ENCODE measurements around the gene FEM1B. TPM values are rescaled to one million over a fixed set of nuclear protein-coding genes. Genes with fewer than 3 reads are reported as not detected.

Gene FEM1B
- total RNA-seq, 2 donors from 2014 or later = 33.1 to 55.3 TPM

DNA sequence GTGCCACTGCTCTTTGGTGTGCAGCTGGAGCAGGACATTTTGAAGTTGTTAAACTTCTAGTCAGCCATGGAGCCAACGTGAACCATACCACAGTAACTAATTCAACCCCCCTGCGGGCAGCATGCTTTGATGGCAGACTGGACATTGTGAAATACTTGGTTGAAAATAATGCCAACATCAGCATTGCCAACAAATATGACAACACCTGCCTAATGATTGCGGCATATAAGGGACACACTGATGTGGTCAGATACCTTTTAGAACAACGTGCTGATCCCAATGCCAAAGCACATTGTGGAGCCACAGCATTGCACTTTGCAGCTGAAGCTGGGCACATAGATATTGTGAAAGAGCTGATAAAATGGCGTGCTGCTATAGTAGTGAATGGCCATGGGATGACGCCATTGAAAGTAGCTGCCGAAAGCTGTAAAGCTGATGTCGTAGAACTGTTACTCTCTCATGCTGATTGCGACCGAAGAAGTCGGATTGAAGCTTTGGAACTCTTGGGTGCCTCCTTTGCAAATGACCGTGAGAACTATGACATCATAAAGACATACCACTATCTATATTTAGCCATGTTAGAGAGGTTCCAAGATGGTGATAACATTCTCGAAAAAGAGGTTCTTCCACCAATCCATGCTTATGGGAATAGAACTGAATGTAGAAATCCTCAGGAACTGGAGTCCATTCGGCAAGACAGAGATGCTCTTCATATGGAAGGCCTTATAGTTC, 12.2 kb downstream of the FEM1B start:
- peaks cover 35% of the 10 kb centered on the region for H3K36me3 ChIP-seq
- H3K4me1 ChIP-seq = peaks cover 0 to 65% of the 10 kb centered on the region in 2 donors
- peak overlapping the region in 1 of 2 donors; percentile 35 for H3K27ac ChIP-seq
- no peak for DNase-seq (ENCODE audit: low spot score)
- no peak overlapping the region for H3K4me3 ChIP-seq
- H3K27me3 ChIP-seq = no peaks in the 10 kb centered on the region
- H3K9me3 ChIP-seq = no peaks in the 10 kb centered on the region
- TF ChIP-seq, protein P1, sequence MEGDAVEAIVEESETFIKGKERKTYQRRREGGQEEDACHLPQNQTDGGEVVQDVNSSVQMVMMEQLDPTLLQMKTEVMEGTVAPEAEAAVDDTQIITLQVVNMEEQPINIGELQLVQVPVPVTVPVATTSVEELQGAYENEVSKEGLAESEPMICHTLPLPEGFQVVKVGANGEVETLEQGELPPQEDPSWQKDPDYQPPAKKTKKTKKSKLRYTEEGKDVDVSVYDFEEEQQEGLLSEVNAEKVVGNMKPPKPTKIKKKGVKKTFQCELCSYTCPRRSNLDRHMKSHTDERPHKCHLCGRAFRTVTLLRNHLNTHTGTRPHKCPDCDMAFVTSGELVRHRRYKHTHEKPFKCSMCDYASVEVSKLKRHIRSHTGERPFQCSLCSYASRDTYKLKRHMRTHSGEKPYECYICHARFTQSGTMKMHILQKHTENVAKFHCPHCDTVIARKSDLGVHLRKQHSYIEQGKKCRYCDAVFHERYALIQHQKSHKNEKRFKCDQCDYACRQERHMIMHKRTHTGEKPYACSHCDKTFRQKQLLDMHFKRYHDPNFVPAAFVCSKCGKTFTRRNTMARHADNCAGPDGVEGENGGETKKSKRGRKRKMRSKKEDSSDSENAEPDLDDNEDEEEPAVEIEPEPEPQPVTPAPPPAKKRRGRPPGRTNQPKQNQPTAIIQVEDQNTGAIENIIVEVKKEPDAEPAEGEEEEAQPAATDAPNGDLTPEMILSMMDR (IDR thresholded peaks at IDR 0.05) = no peak

DNA sequence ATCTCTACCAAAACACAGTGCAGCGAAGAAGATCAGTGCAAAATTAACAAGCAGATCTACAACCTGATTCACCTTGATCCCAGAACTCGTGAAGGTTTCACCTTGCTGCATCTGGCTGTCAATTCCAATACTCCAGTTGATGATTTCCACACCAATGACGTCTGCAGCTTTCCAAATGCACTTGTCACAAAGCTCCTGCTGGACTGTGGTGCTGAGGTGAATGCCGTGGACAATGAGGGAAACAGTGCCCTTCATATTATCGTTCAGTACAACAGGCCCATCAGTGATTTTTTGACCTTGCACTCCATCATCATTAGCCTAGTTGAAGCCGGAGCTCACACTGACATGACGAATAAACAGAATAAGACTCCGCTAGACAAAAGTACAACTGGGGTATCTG, 13.2 kb downstream of the FEM1B start:
- no peak overlapping the region for H3K4me3 ChIP-seq
- H3K4me1 ChIP-seq = peaks cover 0 to 65% of the 10 kb centered on the region in 2 donors
- peak overlapping the region; percentile 16 to 36 for H3K27ac ChIP-seq
- no peaks in the 10 kb centered on the region for H3K27me3 ChIP-seq
- peaks cover 30% of the 10 kb centered on the region for H3K36me3 ChIP-seq
- DNase-seq (ENCODE audit: low spot score) = no peak
- TF ChIP-seq, protein P1 (IDR thresholded peaks at IDR 0.05) = no peak
- no peaks in the 10 kb centered on the region for H3K9me3 ChIP-seq

- H3K36me3 ChIP-seq = peaks cover 30% of the 10 kb centered on the region
- DNase-seq (ENCODE audit: low spot score) = no peak
- H3K27ac ChIP-seq = no peak overlapping the region
- no peaks in the 10 kb centered on the region for H3K9me3 ChIP-seq
- no peaks in the 10 kb centered on the region for H3K27me3 ChIP-seq
- TF ChIP-seq, protein P1 (IDR thresholded peaks at IDR 0.05) = no peak
- peaks cover 0 to 60% of the 10 kb centered on the region in 2 donors for H3K4me1 ChIP-seq
- H3K4me3 ChIP-seq = no peak overlapping the region
Measured at GRCh38 chr15:68292157-68292781, 14.7 kb downstream of the FEM1B start.

GRCh38 chr15:68292967-68293366, 15.4 kb downstream of the FEM1B start:
- Histone ChIP-seq H3K4me3 (no peak overlapping the region), H3K27ac (no peak overlapping the region)

DNA sequence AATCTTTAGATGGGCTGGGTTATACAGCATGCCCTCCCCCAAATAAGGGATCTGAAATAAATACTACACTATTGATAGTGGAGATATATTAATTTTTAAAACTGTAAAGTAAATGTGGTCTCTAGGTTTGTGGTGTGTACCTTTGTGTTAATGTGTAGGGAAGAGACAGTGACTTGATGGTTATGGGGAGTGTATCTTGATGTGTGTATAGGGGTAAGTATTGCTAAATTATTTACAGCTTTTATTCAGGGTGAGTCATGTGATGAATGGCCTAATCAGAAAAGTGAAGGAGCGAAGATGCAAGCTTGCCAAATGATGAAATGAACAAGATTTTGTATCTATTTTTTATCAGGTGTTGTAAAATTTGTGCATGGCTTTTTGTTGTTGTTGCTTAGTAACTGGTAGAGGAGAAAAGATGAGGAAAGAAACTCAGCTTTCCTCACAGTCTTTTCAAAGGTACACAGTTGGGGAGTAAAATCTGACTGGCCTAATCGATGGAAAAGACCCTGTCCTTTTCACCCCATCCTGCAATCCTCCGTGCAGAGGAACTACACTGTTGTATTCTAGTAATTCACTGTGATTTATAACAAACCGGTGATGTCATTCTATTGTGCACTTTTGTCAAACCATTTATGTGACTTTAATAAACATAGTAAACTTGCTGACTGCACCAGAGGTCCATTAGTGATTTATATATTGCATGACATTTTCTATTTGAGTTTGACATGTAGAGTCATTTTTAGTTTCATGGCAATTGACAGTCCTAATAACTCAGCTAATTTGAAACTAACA, 17.7 kb downstream of the FEM1B start:
- Histone ChIP-seq H3K4me3 (no peak overlapping the region), H3K27me3 (no peaks in the 10 kb centered on the region), H3K36me3 (peaks cover 24% of the 10 kb centered on the region), H3K4me1 (peaks cover 0 to 69% of the 10 kb centered on the region in 2 donors), H3K27ac (peak overlapping the region in 1 of 2 donors; percentile 13), H3K9me3 (no peaks in the 10 kb centered on the region)
- TF ChIP-seq, protein P1 (IDR thresholded peaks at IDR 0.05) = no peak
- no peak for DNase-seq (ENCODE audit: low spot score)

More at GRCh38 chr15:68292967-68293366, 15.4 kb downstream of the FEM1B start:
- DNase-seq (ENCODE audit: low spot score) = no peak
- Histone ChIP-seq H3K36me3 (peaks cover 31% of the 10 kb centered on the region), H3K4me1 (peaks cover 0 to 57% of the 10 kb centered on the region in 2 donors), H3K27me3 (no peaks in the 10 kb centered on the region), H3K9me3 (no peaks in the 10 kb centered on the region)
- TF ChIP-seq, protein P1 (IDR thresholded peaks at IDR 0.05) = no peak

All from right atrium auricular region (tissue), 2 donors.